HPDE6-E6E7 (cell line): ENCODE data around the gene AGAP2.

ENCODE experiments used
- DNase-seq: peaks from one replicate; pipeline ENCODE4 v3.0.0; 2011; ENCODE audit warnings: missing footprints; ENCODE audit errors: extremely low spot score

The AGAP2 gene

DNA sequence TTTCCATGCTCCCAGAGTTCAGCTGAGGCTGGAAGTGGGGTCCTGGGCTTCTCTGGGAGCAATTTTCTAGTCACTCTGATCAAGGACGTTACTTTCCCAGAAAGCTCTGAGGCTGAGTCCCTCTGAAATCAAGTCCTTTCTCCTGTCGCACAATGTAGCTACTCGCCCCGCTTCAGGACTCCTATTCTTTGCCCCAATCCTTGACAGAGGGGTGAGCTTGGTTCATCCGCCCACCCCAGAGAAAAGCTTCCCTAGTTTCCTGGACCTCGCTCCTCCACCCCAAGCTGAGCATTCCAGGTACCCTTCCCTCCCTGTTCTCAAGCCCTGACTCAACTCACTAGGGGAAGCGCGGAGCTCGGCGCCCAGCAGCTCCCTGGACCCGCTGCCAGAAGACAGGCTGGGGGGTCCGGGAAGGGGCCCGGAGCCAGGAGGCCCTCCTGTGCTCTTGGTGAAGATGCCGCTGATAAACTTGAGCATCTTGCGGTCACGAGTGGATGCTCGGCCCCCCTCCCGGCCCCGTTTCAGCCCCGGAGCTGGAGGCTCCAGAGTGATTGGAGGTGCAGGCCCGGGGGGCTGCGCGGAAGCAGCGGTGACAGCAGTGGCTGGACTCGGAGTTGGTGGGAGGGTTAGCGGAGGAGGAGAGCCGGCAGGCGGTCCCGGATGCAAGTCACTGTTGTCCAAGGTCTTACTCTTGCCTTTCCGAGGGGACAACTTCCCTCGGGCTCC, 1.6 kb downstream of the AGAP2 start:
- DNase-seq = no peak

DNA sequence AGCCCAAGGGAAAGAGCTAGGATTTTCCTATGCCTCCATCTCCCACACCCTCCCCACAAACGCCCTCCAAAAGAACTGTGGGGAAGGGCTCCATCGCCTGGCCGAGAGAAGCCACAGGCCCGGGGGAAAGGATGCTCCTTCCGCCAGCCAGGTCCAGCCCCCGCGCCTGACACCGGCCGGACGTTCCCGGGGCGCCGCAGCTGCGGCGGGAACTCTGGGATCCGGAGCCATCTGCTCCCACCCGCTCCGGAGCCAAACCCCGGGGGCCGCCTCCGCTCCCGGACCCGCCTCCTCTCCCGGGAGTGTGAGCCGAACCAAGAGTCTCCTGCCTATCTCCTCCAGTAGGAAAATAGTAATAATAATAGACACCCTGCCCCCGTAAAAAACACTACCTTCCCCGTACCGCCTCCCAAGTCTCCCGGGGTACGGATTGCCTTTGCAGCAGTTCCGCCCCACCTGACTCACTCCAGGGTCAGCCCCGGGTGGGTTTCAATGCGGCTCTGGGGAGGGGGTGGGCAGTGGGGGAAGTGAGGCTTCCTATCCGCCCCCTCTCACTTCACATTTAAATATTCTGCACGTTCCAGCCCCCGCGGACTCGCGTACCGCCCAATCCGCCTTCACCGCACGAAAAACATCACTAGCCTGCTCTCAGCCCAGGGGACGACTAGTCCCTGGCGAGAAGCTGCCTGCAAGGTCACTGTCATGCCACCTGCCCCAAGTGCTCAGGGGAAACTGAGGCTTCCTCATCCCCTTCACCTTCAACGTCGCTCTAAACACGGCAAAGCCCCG, 2.4 kb downstream of the AGAP2 start:
- no peak for DNase-seq

DNA sequence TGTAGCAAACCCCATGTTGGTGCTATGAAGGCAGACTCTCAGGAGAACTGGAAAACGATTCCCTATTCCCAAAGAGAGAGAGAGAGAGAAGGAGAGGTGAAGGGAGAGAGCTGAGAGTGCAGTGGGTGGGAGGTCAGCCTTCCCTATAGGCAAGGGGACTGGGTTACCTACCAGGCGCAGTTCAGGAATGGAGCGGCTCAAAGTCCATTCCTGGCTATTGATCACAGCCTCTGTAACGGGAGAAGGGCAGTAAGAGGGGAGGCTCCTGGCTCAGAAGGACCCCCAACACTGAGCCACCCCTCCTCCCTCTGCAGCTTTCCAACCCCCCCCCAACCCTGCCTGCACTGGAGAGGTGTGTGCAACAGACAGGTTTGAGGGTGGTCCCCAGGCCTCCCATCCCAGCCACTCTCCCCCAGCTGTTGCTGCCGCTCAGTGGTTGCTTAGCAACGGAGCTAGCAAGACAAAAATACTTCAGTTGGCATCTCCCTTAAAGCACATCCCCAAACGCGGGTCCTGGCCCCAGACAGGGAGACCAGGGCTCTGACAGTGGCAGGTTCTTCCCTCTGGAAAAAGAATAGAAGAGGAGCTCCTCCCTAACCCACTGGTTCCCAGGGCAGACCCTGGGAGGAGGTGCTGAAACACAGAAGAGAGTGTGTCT, 3.2 kb downstream of the AGAP2 start:
- no peak for DNase-seq

DNA sequence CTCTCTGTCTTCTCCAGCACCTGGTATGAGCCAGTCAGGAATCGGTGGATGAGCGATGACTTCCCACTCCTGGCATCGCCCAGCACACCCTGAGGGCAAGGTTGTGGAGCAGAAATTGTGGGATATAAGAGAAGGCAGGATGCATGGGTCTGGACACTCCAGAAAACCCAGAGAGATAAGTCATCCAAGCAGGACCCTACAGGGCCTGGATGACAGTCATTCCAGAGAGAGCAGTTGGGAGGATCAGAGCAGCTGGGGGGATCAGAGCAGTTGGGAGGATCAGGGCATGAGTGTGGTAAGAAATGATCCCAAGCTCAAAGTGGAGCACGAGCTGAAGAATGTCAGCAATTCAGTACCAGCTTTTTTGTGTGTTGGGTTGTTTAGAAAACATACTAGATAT, 4.0 kb downstream of the AGAP2 start:
- no peak for DNase-seq

DNA sequence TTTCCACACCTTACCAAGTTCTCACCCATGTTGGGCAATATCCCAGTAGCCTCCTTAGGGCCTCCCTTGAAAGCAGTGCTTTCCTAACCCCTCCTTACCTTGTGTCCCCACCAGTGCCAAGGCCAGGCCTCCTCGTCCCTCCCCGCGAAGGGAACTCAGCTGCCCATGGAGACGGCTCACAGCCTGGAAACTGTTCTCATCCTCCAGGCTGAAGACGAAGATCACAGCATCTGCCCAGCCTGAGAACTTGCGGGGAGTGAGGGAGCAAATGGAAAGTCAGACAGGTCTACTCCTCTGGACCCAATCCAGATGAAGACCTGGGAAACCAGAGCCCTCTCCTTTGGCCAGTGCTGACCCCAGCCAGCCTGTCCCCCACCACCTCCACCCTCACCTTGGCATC, 4.6 kb downstream of the AGAP2 start:
- DNase-seq = no peak

DNA sequence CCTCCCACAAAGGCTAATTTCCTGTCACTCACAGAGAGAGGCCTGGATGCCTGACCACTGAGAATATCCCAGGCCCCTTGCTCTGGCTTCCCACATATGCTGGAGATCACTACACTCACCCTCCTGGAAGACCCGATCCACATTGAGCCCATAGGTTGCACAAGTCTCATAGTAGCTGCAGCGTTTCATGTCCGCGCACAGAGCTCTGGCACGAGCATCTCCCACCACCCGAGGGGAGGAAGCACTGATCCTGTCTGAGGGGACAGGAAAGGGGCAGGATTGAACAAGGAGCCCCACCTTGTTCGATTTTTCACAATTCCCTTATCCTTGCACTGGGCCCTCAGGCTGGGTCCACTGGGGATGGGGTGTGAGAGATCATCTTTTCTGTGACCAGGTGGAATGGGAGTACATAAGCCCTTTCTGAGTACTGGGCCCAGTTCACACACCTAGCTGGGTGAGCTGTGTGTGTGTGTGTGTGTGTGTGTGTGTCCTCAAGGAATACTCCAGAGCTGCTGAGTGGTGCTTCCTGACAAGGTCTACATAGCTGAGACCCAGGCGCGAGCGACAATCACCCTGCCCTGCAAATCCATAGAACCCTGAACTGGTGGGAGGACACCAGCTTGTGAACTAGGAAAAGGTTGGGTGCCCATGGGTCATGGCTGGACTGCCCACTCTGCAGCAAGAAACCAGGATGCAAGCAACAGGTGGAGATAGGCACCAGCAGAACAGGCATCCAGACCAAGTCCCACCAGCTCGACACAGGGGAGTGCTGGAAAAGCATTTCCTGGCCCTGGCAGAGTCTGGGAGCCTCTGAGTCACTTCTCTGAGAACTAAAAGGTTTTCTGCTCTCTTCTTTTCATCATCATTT, 5.6 kb downstream of the AGAP2 start:
- no peak for DNase-seq

DNA sequence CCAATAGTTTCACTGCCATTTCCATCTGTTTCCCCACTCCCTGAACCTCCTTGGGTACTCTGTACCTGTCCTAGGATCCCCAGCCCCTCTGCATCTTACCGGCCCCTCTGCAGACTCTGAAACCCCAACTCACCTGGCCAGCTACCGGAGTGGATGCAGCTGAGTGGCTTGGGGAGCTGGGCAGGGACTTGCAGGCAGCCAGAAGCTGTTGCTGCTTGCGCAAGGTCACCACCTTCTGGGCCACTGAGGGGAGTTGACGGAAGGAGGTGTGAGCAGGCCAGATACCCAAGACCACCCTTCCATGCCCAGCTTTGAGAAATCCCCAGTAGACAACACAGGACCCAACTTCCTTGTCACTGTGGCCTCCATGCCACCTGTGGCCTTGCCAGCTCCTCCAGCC, 6.3 kb downstream of the AGAP2 start:
- DNase-seq = no peak

DNA sequence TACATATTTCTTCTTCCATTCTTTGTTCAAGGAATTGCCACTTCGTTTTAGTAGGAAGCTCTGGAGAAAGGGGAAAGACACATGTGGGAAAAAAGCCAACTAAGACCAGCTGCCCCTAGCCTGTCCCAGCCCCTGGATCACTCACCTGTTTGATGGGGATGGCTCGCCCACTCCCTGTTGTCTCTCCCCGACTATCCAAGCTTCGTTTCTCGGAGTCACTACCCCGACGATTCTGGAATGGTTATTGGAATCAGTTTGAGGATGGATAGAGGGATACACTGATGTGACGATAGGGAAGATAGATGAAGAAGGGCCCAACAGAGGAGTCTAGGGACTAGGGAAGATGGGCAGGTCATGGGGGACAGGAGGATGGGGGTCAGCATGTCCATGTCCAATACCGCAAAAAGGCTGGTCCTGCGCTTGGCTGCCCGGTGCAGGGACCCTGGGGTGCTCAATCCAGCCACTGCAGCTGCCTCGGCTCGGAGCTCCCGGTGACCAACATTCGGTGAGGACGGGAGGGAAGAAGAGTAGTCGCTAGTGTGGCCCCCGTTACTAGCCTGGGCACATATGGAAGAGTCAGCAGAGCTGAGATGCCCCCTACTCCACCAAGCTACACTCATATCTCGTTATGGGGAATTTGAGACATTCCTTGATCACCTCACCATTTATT, 7.0 kb downstream of the AGAP2 start:
- DNase-seq = no peak

DNA sequence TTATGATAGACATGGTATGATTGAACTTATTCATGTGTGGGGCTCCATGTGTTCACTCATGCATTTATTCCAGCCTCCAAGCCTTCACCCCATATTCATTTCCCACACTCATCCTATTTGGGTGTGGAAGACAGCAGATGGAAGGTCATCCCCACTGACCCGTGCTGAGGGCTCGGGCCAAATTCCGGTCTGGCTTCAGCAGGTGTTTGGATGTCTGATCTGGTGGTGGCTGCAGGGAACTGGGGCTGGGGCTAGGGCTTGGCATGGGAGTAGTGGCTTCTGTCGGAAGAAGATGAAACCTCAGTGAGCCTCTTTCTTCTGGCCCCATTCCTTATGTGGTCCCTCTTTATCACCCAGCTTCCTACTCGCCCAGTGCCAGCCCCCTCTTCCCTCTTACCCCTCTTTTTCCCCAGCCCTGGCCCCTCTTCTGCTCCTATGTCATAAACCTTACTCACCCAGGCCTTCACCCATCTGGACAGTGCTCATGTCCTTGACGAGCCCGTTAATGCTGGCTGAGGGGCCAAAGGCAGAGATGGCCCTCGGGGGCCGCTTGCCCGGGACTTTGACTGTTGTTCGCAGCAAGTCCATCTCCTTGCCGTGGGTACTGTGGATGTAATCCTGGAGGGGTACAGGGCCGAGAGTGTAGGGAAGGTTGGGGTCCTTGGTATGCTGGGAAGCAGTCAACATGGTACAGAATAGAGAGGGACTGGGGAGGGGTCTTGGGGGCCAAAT, 8.0 kb downstream of the AGAP2 start:
- DNase-seq = no peak

DNA sequence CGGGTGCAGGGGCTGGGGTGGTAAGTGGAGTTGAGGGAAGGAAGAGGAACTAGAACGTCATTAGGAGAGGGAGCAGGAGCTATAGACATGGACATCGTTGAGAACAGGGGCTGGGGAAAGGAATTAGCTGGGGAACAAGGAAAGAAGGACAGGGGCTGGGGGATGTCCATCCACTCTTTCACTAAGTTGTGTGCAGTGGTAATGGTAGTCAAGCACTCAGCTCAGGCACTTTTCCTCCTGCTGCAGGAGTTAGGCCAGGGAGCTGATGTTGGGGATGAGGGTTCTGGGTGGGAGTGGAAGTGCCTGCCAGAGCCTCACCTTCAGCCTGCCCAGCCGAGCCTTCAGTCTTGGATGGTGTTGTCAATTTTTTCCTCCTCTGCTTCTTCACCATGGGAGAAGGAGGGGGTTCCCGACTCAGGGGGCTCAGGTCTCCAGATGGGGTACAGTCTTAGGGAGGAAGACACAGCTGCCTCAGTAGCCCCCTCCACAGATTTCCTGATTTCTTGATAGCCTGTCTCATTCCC, 9.2 kb downstream of the AGAP2 start:
- no peak for DNase-seq

DNA sequence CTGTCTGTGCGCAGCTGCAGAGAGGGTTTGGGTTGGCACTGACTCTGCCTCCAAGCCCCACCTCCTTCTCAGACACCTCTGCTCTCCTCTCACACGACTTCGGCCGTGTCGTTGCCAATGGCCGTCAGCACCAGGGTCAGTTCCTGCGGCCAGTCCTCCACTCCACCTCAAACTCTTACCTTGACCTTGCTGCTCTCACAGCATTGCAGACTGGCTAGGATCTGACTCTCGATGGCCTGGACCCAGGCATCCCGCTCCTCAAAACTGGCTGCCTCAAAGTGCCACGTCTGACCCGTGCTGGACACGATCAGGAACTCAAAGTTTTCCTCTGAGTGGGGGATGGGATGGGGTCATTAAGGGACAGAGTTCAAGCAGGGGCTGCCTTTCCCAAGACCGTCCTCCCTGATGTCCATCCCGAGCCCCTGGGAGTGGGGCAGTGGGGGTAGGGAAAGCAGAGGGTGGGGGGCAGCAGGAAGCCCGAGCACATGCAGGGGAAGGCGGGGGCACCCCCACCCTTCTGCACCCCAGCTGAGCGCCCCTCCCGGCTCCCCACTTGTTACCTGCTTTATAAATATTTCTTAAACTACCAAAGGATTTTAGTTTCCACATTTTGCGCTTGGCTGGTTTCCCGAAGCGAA, 10.7 kb downstream of the AGAP2 start:
- no peak for DNase-seq

DNA sequence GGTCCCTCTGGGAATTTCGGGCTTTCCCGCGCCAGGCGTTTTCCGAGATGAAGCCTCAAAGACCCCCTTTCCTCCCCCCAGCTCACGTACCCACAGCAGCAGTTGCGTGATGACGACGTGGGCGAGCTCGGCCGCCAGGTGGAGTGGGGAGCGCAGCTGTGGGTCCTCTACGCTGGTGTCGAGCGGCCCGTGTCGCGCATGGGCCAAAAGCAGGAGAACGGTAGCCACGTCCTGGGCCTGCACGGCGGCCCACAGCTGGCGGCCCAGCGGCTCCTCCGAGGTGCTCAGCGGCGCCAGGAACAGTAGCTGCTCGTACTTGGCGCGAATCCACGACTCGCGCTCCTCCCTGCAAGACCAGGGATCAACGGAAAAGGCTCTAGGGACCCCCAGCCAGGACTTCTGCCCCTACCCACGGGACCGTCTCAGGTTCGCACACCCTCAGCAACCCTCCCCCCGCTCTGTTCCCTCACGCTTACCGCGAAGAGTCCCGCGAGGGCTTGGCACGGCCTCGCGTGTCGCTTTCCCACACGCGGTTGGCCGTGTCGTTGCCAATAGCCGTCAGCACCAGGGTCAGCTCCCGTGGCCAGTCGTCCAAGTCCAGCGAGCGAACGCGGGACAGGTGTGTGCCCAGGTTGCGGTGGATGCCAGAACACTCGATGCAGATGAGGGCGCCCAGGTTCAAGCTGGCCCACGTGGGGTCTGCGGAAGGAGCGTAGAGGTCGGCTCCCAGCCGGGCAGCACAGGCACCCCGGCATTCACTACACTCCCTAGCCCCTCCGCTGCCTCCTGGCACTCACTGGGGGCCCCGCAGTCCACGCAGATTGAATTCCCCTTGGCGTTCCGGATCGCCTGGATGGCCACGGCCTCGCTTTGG, 11.4 kb downstream of the AGAP2 start:
- no peak for DNase-seq

DNA sequence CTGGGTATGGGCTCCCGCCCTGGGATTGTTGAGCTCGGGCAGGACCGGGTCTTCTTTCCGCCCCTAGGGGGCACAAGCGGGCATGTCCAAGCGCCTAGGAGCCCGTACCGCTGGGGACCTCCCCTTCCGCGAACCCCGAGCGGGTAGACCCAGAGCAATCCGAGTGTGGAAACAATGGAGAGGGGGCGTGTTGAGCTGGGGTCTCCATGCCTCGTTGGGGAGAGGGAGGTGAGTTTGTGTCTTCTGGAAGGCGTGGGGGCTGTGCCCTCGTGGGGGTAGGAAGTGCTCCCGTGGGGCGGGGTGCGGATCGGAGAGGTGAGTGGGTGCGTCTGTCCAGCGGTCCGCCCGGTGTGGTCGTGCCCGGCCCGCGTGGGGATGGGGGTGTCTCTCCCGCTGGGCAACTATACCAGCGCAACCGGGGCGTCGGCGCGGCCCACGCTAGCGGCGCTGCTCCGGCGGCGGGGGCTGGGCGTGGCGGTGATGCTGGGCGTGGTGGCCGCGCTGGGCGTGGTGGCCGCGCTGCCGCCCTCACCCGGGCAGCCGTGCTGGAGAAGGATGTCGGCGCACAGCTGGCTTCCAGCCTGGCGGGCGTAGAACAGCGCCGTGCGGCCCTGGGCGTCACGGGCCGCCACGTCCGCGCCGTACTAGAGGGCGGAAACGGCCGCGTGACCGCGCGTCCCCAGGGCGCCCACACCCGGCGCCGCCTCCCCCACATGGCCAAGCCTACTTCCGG, 12.2 kb downstream of the AGAP2 start:
- peak; percentile 89 for DNase-seq

DNA sequence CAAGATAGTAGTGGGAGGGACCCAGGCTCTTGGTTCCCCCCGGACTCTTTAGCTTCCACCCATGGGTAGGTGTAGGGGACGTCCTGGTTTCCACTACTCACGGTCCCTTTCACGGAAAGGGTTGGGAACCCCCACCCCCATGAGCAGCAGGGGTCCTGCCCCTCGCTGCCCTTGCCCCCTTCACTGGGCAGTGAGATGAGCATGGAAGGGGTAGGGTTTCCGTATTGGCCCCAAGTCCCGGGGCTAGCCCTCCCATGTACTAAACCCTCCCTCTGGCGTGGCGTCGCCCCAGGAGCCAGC, 12.7 kb downstream of the AGAP2 start:
- DNase-seq = no peak

DNA sequence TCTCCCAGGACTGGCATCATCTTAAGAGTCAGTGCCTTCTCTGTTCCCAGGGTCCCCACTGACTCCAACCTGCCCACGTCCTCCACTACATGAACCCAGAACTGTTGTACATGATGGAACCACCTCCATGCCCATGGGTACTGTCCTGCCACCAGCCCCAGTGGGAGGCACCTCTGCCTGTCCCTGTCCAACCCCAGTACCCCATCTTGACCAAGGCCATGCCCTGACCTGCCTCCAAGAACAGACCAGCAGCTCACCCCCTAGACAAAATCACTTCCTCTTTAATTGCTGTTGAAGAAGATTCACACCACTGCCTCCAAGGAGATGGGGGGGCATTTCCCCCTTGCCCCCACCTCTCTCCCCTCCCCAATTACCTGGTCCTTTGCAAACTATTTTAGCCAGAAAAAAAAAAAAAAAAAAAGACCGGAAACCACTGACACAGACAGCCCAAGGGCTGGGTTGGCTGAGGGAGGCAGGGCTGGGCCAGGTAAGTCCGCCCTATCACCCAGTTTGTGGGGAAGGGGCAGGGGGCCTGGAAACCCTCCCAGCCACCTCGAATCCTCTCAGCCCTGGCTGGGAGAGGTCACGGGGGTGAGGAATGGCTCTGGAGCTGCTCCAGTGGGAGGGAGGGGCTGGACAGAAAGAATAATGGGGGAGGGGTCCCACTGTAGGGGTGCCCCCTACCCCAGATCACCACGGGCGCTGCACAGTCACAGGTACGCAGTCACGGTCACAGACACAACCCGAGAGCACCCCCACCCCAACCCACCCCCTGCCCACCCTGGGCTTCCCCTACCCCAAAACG, 13.4 kb downstream of the AGAP2 start:
- no peak for DNase-seq

DNA sequence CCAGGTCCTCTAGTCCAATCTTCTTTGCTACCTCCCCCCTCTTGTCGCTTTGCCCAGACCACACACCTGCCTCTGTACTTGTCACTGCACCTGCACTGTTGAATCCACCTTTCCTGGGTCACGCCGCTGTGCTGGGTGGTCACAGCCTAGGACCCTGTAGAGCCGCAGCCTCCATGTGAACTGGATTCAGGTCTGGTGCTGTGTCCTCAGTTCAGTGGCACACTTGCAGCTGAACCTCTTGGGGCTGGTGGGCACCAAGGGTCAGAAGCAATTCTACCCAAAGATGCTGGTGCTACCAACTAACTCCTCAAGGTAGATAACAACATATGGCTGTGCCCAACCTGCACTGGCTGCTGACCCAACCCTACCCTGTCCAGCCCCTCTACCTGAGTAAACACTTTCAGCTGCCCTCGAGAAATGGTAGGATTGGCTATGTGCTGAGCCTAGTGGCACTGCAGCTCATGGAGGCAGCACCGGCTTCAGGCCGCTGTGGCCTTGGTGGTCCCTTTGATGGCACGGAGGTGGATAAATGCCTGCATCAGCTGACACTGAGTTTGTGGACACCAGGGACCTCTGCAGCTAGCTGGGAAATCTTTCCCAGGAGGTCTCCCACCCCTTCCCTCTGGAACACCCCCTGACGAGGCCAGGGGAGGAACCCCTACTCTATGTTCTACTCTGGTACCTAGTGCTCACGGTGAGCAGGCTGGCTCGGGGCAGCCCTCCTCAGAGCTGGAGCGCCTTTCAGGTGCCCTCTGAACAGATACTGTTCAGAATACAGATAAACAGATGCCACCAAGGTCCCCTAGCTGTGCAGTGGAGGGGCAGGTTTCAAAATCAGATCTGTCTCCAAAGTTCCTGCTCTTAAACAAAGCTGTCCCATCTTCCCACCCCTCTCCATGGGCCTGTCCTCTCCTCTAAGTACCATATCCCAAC, 14.3 kb downstream of the AGAP2 start:
- no peak for DNase-seq

DNA sequence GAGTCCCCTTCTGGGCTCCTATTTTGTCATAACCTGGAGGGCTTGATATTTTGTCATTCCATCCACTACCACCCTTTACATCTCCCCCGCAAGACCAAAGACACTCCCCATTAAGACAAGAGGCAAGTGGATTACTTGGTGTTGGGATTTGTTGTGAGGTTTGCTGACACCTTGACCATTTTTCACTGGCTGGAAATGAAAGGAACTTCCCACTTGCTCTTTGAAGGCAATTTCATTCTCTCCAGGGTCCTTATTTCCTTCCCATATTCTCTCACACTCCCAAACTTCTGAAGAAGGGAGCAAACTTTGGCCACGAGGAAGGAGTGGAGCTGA, 14.9 kb downstream of the AGAP2 start:
- DNase-seq = no peak
